NT2/D1 (cell line): ENCODE data around the gene SLC16A13.
"Not testable (repeated sequence)": the region's sequence is repeated elsewhere in the genome, so short reads cannot be mapped to it uniquely, and the experiment has no call there.

Experiments
- SUZ12 ChIP-seq: IDR thresholded peaks from 2 replicates; pipeline ENCODE4 v1.6.1; 2011; ENCODE audit not compliant: insufficient read length, insufficient read depth; ENCODE audit errors: extremely low read depth
- YY1 ChIP-seq: IDR thresholded peaks from 2 replicates; pipeline ENCODE4 v1.6.1; 2011; ENCODE audit not compliant: insufficient read length, insufficient read depth
- ZNF274 ChIP-seq: IDR thresholded peaks from 2 replicates; pipeline ENCODE4 v1.6.1; 2011; ENCODE audit warnings: mild to moderate bottlenecking, low read depth, low read length

- not testable (repeated sequence) for TF ChIP-seq YY1, ZNF274, SUZ12
These were observed 11.0 kb downstream of the SLC16A13 start for GRCh38 chr17:7046725-7047397.
